H9 (cell line): ENCODE results near the gene TOX4. TPM values are rescaled to one million over a fixed set of nuclear protein-coding genes. Genes with fewer than 3 reads are reported as not detected.

Experiments used
- DNase-seq: peaks from one replicate; pipeline ENCODE4 v3.0.0-alpha.2; 2017
- H2AFZ ChIP-seq: one replicate; pipeline ENCODE4 v1.6.1; 2013; ENCODE audit warnings: mild to moderate bottlenecking, low read length, control low read depth, moderate library complexity
- H2AK5ac ChIP-seq: 2 replicates; pipeline ENCODE4 v1.6.1; 2013; ENCODE audit warnings: low read length, control low read depth, mixed read lengths; ENCODE audit not compliant: insufficient read length
- H2BK120ac ChIP-seq: one replicate; pipeline ENCODE4 v1.6.1; 2013; ENCODE audit warnings: low read depth, mild to moderate bottlenecking, low read length, control low read depth, inconsistent platforms; ENCODE audit not compliant: poor library complexity, severe bottlenecking
- H2BK12ac ChIP-seq: 2 replicates; pipeline ENCODE4 v1.6.1; 2013; ENCODE audit warnings: low read length, control low read depth, mixed read lengths, low read depth; ENCODE audit not compliant: insufficient read length
- H2BK15ac ChIP-seq: 2 replicates; pipeline ENCODE4 v1.6.1; 2013; ENCODE audit warnings: low read depth, low read length, control low read depth
- H2BK20ac ChIP-seq: one replicate; pipeline ENCODE4 v1.6.1; 2013; ENCODE audit warnings: low read depth, mild to moderate bottlenecking, low read length, control low read depth, inconsistent platforms; ENCODE audit not compliant: poor library complexity, severe bottlenecking
- H2BK5ac ChIP-seq: 2 replicates; pipeline ENCODE4 v1.6.1; 2013; ENCODE audit warnings: low read length, control low read depth, mixed read lengths; ENCODE audit not compliant: insufficient read length
- H3K14ac ChIP-seq: 2 replicates; pipeline ENCODE4 v1.6.1; 2013; ENCODE audit warnings: low read length, control low read depth; ENCODE audit not compliant: insufficient read depth
- H3K18ac ChIP-seq: 2 replicates; pipeline ENCODE4 v1.6.1; 2013; ENCODE audit warnings: low read depth, mild to moderate bottlenecking, mixed read lengths, low read length, control low read depth; ENCODE audit not compliant: insufficient read length
- H3K23ac ChIP-seq: 2 replicates; pipeline ENCODE4 v1.6.1; 2013; ENCODE audit warnings: low read length, control low read depth, mixed read lengths, low read depth; ENCODE audit not compliant: insufficient read length
- H3K23me2 ChIP-seq: 2 replicates; pipeline ENCODE4 v1.6.1; 2013; ENCODE audit warnings: low read depth, mild to moderate bottlenecking, mixed read lengths, low read length, control low read depth; ENCODE audit not compliant: insufficient read length, poor library complexity, severe bottlenecking
- H3K27ac ChIP-seq: 2 replicates; pipeline ENCODE4 v1.5.1; 2013; ENCODE audit warnings: low read length, control low read depth, mixed read lengths, low read depth; ENCODE audit not compliant: insufficient read length
- H3K27me3 ChIP-seq: 2 replicates; pipeline ENCODE4 v1.6.1; 2013; ENCODE audit warnings: low read length, control low read depth, inconsistent platforms; ENCODE audit not compliant: insufficient read depth
- H3K4ac ChIP-seq: 2 replicates; pipeline ENCODE4 v1.6.1; 2013; ENCODE audit warnings: low read depth, mild to moderate bottlenecking, control low read depth, inconsistent platforms, low read length, moderate library complexity
- H3K4me1 ChIP-seq: 2 replicates; pipeline ENCODE4 v1.6.1; 2013; ENCODE audit warnings: low read length, control low read depth, inconsistent platforms; ENCODE audit not compliant: insufficient read depth
- H3K4me2 ChIP-seq: 2 replicates; pipeline ENCODE4 v1.6.1; 2013; ENCODE audit warnings: low read length, control low read depth, mixed read lengths; ENCODE audit not compliant: insufficient read length, insufficient read depth
- H3K56ac ChIP-seq: 2 replicates; pipeline ENCODE4 v1.6.1; 2013; ENCODE audit warnings: low read depth, mild to moderate bottlenecking, mixed read lengths, low read length, control low read depth; ENCODE audit not compliant: insufficient read length
- H3K79me1 ChIP-seq: 2 replicates; pipeline ENCODE4 v1.6.1; 2013; ENCODE audit warnings: low read depth, mild to moderate bottlenecking, moderate library complexity, low read length, control low read depth, inconsistent platforms; ENCODE audit not compliant: insufficient read depth, poor library complexity, severe bottlenecking
- H3K79me2 ChIP-seq: 2 replicates; pipeline ENCODE4 v1.6.1; 2013; ENCODE audit warnings: low read length, control low read depth, inconsistent platforms; ENCODE audit not compliant: insufficient read depth
- H3K9ac ChIP-seq: 2 replicates; pipeline ENCODE4 v1.6.1; 2013; ENCODE audit warnings: low read length, control low read depth, mixed read lengths; ENCODE audit not compliant: insufficient read length; ENCODE audit errors: extremely low read depth
- H3K9me3 ChIP-seq: one replicate; pipeline ENCODE4 v1.6.1; 2013; ENCODE audit warnings: low read depth, low read length, inconsistent platforms; ENCODE audit not compliant: control insufficient read depth
- H3T11ph ChIP-seq: one replicate; pipeline ENCODE4 v1.6.1; 2013; ENCODE audit warnings: mild to moderate bottlenecking, low read length, control low read depth, inconsistent platforms
- H4K20me1 ChIP-seq: one replicate; pipeline ENCODE4 v1.6.1; 2013; ENCODE audit not compliant: control insufficient read depth, insufficient read length, insufficient read depth
- H4K5ac ChIP-seq: 2 replicates; pipeline ENCODE4 v1.6.1; 2013; ENCODE audit warnings: low read depth, mild to moderate bottlenecking, mixed read lengths, low read length, control low read depth; ENCODE audit not compliant: insufficient read length
- H4K8ac ChIP-seq: replicated peaks from 2 replicates; pipeline ENCODE4 v1.6.1; 2013; ENCODE audit warnings: low read length, control low read depth, mixed read lengths, low read depth; ENCODE audit not compliant: insufficient read length
- H4K91ac ChIP-seq: 2 replicates; pipeline ENCODE4 v1.6.1; 2013; ENCODE audit warnings: low read depth, mild to moderate bottlenecking, moderate library complexity, mixed read lengths, low read length, control low read depth; ENCODE audit not compliant: insufficient read length
- H3K27ac Mint-ChIP-seq, 3 experiments: 2 replicates in 2 of 3; 3 replicates in 1 of 3; pipeline ENCODE4 v1.8.0; 2020 to 2021; ENCODE audit warnings: mixed read lengths in 3 of 3, mild to moderate bottlenecking in 1 of 3, moderate library complexity in 1 of 3
- H3K27me3 Mint-ChIP-seq: 2 replicates; pipeline ENCODE4 v1.8.0; 2021; ENCODE audit warnings: low read depth, mild to moderate bottlenecking, moderate library complexity, mixed read lengths
- H3K36me3 Mint-ChIP-seq, 3 experiments: 2 replicates in 2 of 3; 3 replicates in 1 of 3; pipeline ENCODE4 v1.8.0; 2020 to 2021; ENCODE audit warnings: low read depth in 3 of 3, mixed read lengths in 3 of 3; ENCODE audit not compliant: insufficient read depth in 1 of 3
- H3K4me1 Mint-ChIP-seq, 2 experiments: 2 replicates each; pipeline ENCODE4 v1.8.0; 2020; ENCODE audit warnings: mixed read lengths in 2 of 2
- H3K4me3 Mint-ChIP-seq, 2 experiments: 2 replicates in 1 of 2; 3 replicates in 1 of 2; pipeline ENCODE4 v1.8.0; 2020 to 2021; ENCODE audit warnings: mild to moderate bottlenecking in 2 of 2, mixed read lengths in 2 of 2, moderate library complexity in 1 of 2
- H3K9me3 Mint-ChIP-seq, 2 experiments: 2 replicates in 1 of 2; 3 replicates in 1 of 2; pipeline ENCODE4 v1.8.0; 2020; ENCODE audit warnings: mild to moderate bottlenecking in 2 of 2, mixed read lengths in 2 of 2, moderate library complexity in 1 of 2
- CTCF ChIP-seq: fragments of 200-600 bp; sonication (generic); conservative IDR thresholded peaks from 3 replicates; pipeline ENCODE4 v1.8.0; 2021; ENCODE audit warnings: antibody characterized with exemption, mild to moderate bottlenecking
- WGBS: extraction: QIAGEN DNeasy Blood & Tissue Kit; methylation state at CpG from one replicate; pipeline ENCODE4 v1.1.7; 2013; ENCODE audit warnings: missing lambda C conversion rate, low lambda C conversion rate, mixed read lengths; ENCODE audit not compliant: insufficient read length; ENCODE audit errors: extremely low coverage; 5-methylcytosine and 5-hydroxymethylcytosine counted together
- total RNA-seq: library from RNA; stranded (reverse); gene quantifications from 2 replicates; pipeline ENCODE4 v1.2.1, GENCODE V29; 2021

Gene TOX4
- total RNA-seq, 1 experiment from 2014 or later, result 64.7 TPM

GRCh38 chr14:21503376-21503775 lies 26.4 kb downstream of the TOX4 start:
- Histone ChIP-seq H3K9ac (no peak overlapping the region), H3K4me2 (no peak overlapping the region), H4K5ac (no peak overlapping the region), H3K79me2 (peaks cover 8% of the 10 kb centered on the region; the same call in 1 of the 2 replicates), H2AK5ac (no peak overlapping the region), H2AFZ (no peak overlapping the region), H3T11ph (no peak overlapping the region), H4K20me1 (no peaks in the 10 kb centered on the region), H3K4ac (no peak overlapping the region), H3K79me1 (peaks cover 3% of the 10 kb centered on the region), H3K27me3 (no peaks in the 10 kb centered on the region), H2BK120ac (no peak overlapping the region), H3K27ac (no peak overlapping the region), H2BK20ac (no peak overlapping the region), H3K9me3 (no peaks in the 10 kb centered on the region), H3K14ac (no peak overlapping the region), H4K91ac (no peak overlapping the region), H3K23ac (no peak overlapping the region), H3K23me2 (no peaks in the 10 kb centered on the region), H3K18ac (no peak overlapping the region), H4K8ac (no peak overlapping the region), H3K4me1 (no peaks in the 10 kb centered on the region; the same call in 1 of the 2 replicates), H3K56ac (no peak overlapping the region), H2BK12ac (no peak overlapping the region), H2BK15ac (no peak overlapping the region), H2BK5ac (no peak overlapping the region)
- Mint-ChIP-seq H3K4me3 (no peak overlapping the region; a peak in 1 of 5 replicates), H3K4me1 (peaks cover 24 to 28% of the 10 kb centered on the region in 2 experiments), H3K36me3 (peaks cover 63 to 83% (median 71%) of the 10 kb centered on the region in 3 experiments), H3K27ac (peak overlapping the region in 2 of 3 experiments; percentile 30 to 69; a peak in 2 of 7 replicates), H3K27me3 (no peaks in the 10 kb centered on the region), H3K9me3 (no peaks in the 10 kb centered on the region)
- no peak for DNase-seq
- no peak for TF ChIP-seq CTCF
- WGBS, result no CpG with 5 or more reads among the region's 4 CpGs
